K562 (cell line): Measurements from ENCODE around the gene PPP1R13L. TPM values are rescaled to one million over a fixed set of nuclear protein-coding genes. Genes with fewer than 3 reads are reported as not detected.

Source experiments
- ATAC-seq: fragments of 200-7000 bp; cut with Tn5 transposase; 3 replicates; pipeline ENCODE4 v1.9.1; 2020; ENCODE audit warnings: moderate library complexity
- BruUV-seq: library from RNA; stranded (reverse); fragments of 400-500 nt; replicated peaks from 2 replicates; lab custom pipeline; 2021; lab: Mats Ljungman, UMichigan
- CTCF ChIA-PET: fragments of 300-600 bp; formaldehyde crosslinking; extraction: SDS; loops from one replicate; lab custom pipeline; 2021; ENCODE audit warnings: low intra/inter-chr PET ratio; lab: Yijun Ruan, JAX
- POLR2A ChIA-PET: fragments of 300-600, 350-650 bp; sonication (Branson Sonifier 250); formaldehyde crosslinking; extraction: SDS; loops from one replicate; lab custom pipeline; 2021; ENCODE audit warnings: antibody characterized with exemption, inconsistent platforms; lab: Yijun Ruan, JAX
- DNase-seq, 4 experiments: peaks; one replicate each; pipeline versions ENCODE4 v3.0.0 to v3.0.0-alpha.2; 2011 to 2018; ENCODE audit warnings: low spot score in 3 of 4, mixed read lengths in 3 of 4; ENCODE audit errors: extremely low read depth in 1 of 4
- FAIRE-seq: peaks from 2 replicates; lab custom pipeline; 2011; peaks lifted over from hg19 to GRCh38; lab: Jason Lieb, UNC
- H2AFZ ChIP-seq: 2 replicates; pipeline ENCODE4 v1.6.0; 2011; ENCODE audit warnings: low read depth, low read length, control low read depth, inconsistent platforms
- H3K27ac ChIP-seq: fragments of 200-600 bp; 3 replicates; pipeline ENCODE4 v1.8.0; 2011; ENCODE audit warnings: low read depth, mild to moderate bottlenecking, control low read depth, inconsistent platforms, low read length, moderate library complexity, mixed read lengths; ENCODE audit errors: extremely low read depth
- H3K27me3 ChIP-seq, 2 experiments: fragments of 300-600 bp in 1 of 2; 2 replicates in 1 of 2; 3 replicates in 1 of 2; pipeline versions ENCODE4 v1.6.0 to v1.8.0; 2011; ENCODE audit warnings: inconsistent platforms in 2 of 2, low read length in 2 of 2, mild to moderate bottlenecking in 1 of 2, mixed read lengths in 1 of 2, moderate library complexity in 1 of 2; ENCODE audit not compliant: control insufficient read depth in 2 of 2, insufficient read depth in 2 of 2
- H3K36me3 ChIP-seq: fragments of 300-600 bp; 3 replicates; pipeline ENCODE4 v1.8.0; 2011; ENCODE audit warnings: mild to moderate bottlenecking, low read length, inconsistent platforms; ENCODE audit not compliant: control insufficient read depth, insufficient read depth
- H3K4me1 ChIP-seq, 2 experiments: fragments of 200-600 bp in 1 of 2; replicated peaks in 1 of 2; 2 replicates in 1 of 2; 3 replicates in 1 of 2; pipeline versions ENCODE4 v1.5.1 to v1.8.0; 2011; ENCODE audit warnings: inconsistent platforms in 2 of 2, low read length in 2 of 2, mild to moderate bottlenecking in 1 of 2, mixed read lengths in 1 of 2, moderate library complexity in 1 of 2; ENCODE audit not compliant: control insufficient read depth in 2 of 2, insufficient read depth in 2 of 2
- H3K4me2 ChIP-seq: 2 replicates; pipeline ENCODE4 v1.6.1; 2011; ENCODE audit warnings: low read length, control low read depth, inconsistent platforms, mixed read lengths; ENCODE audit not compliant: insufficient read depth
- H3K4me3 ChIP-seq: fragments of 200-600 bp; sonication (generic), shearing (Covaris generic); 2 replicates; pipeline ENCODE4 v1.5.1; 2016; ENCODE audit warnings: control low read depth, inconsistent platforms
- H3K79me2 ChIP-seq: fragments of 200-600 bp; 3 replicates; pipeline ENCODE4 v1.8.0; 2011; ENCODE audit warnings: low read length, inconsistent platforms; ENCODE audit not compliant: control insufficient read depth, insufficient read depth
- H3K9ac ChIP-seq, 2 experiments: 2 replicates each; pipeline versions ENCODE4 v1.6.0 to v1.6.1; 2011; ENCODE audit warnings: low read depth in 2 of 2, low read length in 2 of 2, control low read depth in 1 of 2, inconsistent platforms in 1 of 2, mild to moderate bottlenecking in 1 of 2, mixed read lengths in 1 of 2; ENCODE audit not compliant: insufficient read depth in 1 of 2
- H3K9me1 ChIP-seq: one replicate; pipeline ENCODE4 v1.6.0; 2011; ENCODE audit warnings: inconsistent platforms, mild to moderate bottlenecking, low read length, moderate library complexity; ENCODE audit not compliant: control insufficient read depth, insufficient read depth
- H3K9me3 ChIP-seq: replicated peaks from 2 replicates; pipeline ENCODE4 v1.5.1; 2011; ENCODE audit warnings: low read depth, low read length, inconsistent platforms; ENCODE audit not compliant: control insufficient read depth, insufficient read depth
- H4K20me1 ChIP-seq: replicated peaks from 2 replicates; pipeline ENCODE4 v1.6.1; 2011; ENCODE audit warnings: low read length, inconsistent platforms, mixed read lengths; ENCODE audit not compliant: control insufficient read depth, insufficient read depth
- CEBPZ ChIP-seq: fragments of 150-350 bp; IDR thresholded peaks from 2 replicates; pipeline ENCODE4 v1.6.1; 2014; ENCODE audit warnings: low read depth, mild to moderate bottlenecking, low read length, borderline replicate concordance
- ETV1 ChIP-seq: fragments of 450-650 bp; conservative IDR thresholded peaks from 2 replicates; pipeline ENCODE4 v1.6.1; 2016; ENCODE audit warnings: missing genetic modification characterization, control low read depth, low read depth, missing compliant biosample characterization
- GMEB1 ChIP-seq: fragments of 250-450 bp; sonication (Bioruptor Pico); IDR thresholded peaks from 2 replicates; pipeline ENCODE4 v1.4.0; 2020; ENCODE audit warnings: mild to moderate bottlenecking
- IFI16 ChIP-seq: fragments of 250-450 bp; sonication (Bioruptor Pico); IDR thresholded peaks from 2 replicates; pipeline ENCODE4 v2.1.2; 2022; ENCODE audit warnings: mild to moderate bottlenecking, inconsistent platforms
- JUND ChIP-seq, 2 experiments: IDR thresholded peaks; 2 replicates in 1 of 2; 3 replicates in 1 of 2; pipeline ENCODE4 v1.6.1; 2011; ENCODE audit warnings: borderline replicate concordance in 2 of 2, low read depth in 2 of 2, low read length in 2 of 2, improper control_type of control experiment in 1 of 2, missing biosample characterization in 1 of 2, missing genetic modification characterization in 1 of 2, missing genetic modification reagents in 1 of 2
- NFIX ChIP-seq: fragments of 250-450 bp; sonication (Bioruptor Pico); IDR thresholded peaks from 2 replicates; pipeline ENCODE4 v1.4.0; 2020; ENCODE audit warnings: low read depth, mild to moderate bottlenecking, moderate library complexity
- SAP30 ChIP-seq: fragments of 200-600 bp; sonication (generic); IDR thresholded peaks from 2 replicates; pipeline ENCODE4 v1.6.1; 2012; ENCODE audit warnings: borderline replicate concordance, low read depth, mild to moderate bottlenecking, moderate library complexity, low read length, control low read depth, inconsistent platforms; ENCODE audit not compliant: insufficient read depth, poor library complexity, severe bottlenecking
- SMARCA4 ChIP-seq: fragments of 450-650 bp; IDR thresholded peaks from 2 replicates; pipeline ENCODE4 v1.6.1; 2016
- VEZF1 ChIP-seq: fragments of 200-800 bp; sonication (Bioruptor generic); IDR thresholded peaks from 2 replicates; pipeline ENCODE4 v1.6.1; 2017; ENCODE audit warnings: missing genetic modification characterization, missing compliant biosample characterization
- ZBTB8A ChIP-seq: fragments of 450-650 bp; IDR thresholded peaks from 2 replicates; pipeline ENCODE4 v1.6.1; 2018; ENCODE audit warnings: mild to moderate bottlenecking, moderate library complexity; ENCODE audit not compliant: partially characterized antibody
- ZNF12 ChIP-seq: sonication (generic); formaldehyde crosslinking; IDR thresholded peaks from 2 replicates; pipeline ENCODE4 v1.4.0; 2020; ENCODE audit warnings: mild to moderate bottlenecking, missing genetic modification reagents
- ZNF444 ChIP-seq: fragments of 250-450 bp; sonication (Bioruptor Pico); IDR thresholded peaks from 2 replicates; pipeline ENCODE4 v1.4.0; 2020; ENCODE audit warnings: mild to moderate bottlenecking, moderate library complexity
- WGBS: fragments of 100-300 bp; shearing (Covaris generic); methylation state at CpG from one replicate; pipeline ENCODE4 v1.1.6; 2016; ENCODE audit warnings: low coverage, mixed read lengths; ENCODE audit not compliant: insufficient coverage; ENCODE audit errors: missing lambda C conversion rate; 5-methylcytosine and 5-hydroxymethylcytosine counted together
- in situ Hi-C: fragments of 300-500 bp; cut with MboI; formaldehyde crosslinking; loops from 4 replicates; pipeline ENCODE4 v1.15.0; 2018; ENCODE audit warnings: inconsistent platforms, mixed read lengths
- intact Hi-C: fragments of 100-400 bp; cut with micrococcal nuclease; formaldehyde crosslinking; loops from 2 replicates; pipeline ENCODE4 v1.14.2; 2022
- polyA plus RNA-seq, 8 experiments: library from polyadenylated mRNA; depleted of rRNA in 4 of 8; stranded (reverse) in 5 of 8; unstranded in 3 of 8; fragments of >200 nt; fragmentation: Nextera tagmentation in 2 of 8; fragmentation: Illumina TruSeq in 1 of 8; extraction: Ambion mirVana in 2 of 8; extraction: Trizol in 1 of 8; gene quantifications; 2 replicates each; pipeline versions ENCODE4 v1.2.1 to v1.2.3, GENCODE V29; 2011 to 2014; ENCODE audit warnings: inconsistent platforms in 1 of 8, missing spikeins in 1 of 8
- total RNA-seq, 7 experiments: library from RNA; depleted of rRNA in 6 of 7; stranded (reverse); fragments of >200 nt in 6 of 7; fragmentation: Illumina TruSeq in 2 of 7; extraction: Trizol in 2 of 7; gene quantifications; 2 replicates each; pipeline versions ENCODE4 v1.2.1 to v1.2.3, GENCODE V29; 2011 to 2021; ENCODE audit warnings: low replicate concordance in 1 of 7

Gene PPP1R13L
- total and polyA plus RNA-seq, 9 of the 15 experiments (the other 6 are each of a cell fraction or from before 2014, with no cell fraction given), result 0.32 to 6.7 (median 2.0) TPM

- TF ChIP-seq SAP30 (peak; percentile 57), ZBTB8A (no peak), SMARCA4 (peak; percentile 82)
Observed at GRCh38 chr19:45442778-45443461, 38.1 kb upstream of the PPP1R13L start (continued).

DNA sequence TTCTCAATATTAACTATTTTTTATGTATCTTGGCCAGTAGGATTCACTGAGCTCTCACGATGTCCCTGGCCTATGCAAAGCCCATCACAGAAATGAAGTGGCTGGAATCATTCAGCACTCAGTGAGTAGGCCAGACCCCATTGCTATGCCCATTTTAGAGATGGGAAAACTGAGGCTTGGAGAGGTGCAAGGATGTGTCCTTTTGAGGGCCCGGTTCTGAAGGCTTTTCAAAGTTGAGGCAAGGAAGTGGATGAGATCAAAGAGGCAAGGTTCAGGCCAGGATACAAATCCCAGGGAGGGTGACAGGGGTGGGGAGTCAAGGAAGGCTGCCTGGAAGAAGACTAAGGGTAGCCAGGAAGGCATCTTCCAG is 37.5 kb upstream of the PPP1R13L start:
- H3K36me3 ChIP-seq, result no peaks in the 10 kb centered on the region
- ChIA-PET POLR2A (interaction anchor here (3.6 kb wide), 1 partner anchor 26 kb away, joined by 51 read pairs; the partner anchor contains the start of gene FOSB), CTCF (interaction anchor here (0.7 to 6.4 kb wide), 2 partner anchors 32 to 36 kb away, joined by 3 to 179 read pairs; no protein-coding TSS in a partner anchor)
- H3K9me1 ChIP-seq, result no peaks in the 10 kb centered on the region
- no peaks in the 10 kb centered on the region for H3K79me2 ChIP-seq
- no peak for ATAC-seq
- H3K27me3 ChIP-seq, result no peaks in the 10 kb centered on the region
- BruUV-seq, result no TSS peak
- H3K9me3 ChIP-seq, result no peaks in the 10 kb centered on the region
- WGBS, result 37% methylated on average over 2 of the region's 2 CpGs
- H3K27ac ChIP-seq, result peak overlapping the region; percentile 92
- H3K4me2 ChIP-seq, result peak overlapping the region; percentile 90
- no peak for DNase-seq
- intact Hi-C loops (loop anchor here (5.0 kb wide), 1 partner anchor 200 kb away; no protein-coding TSS in a partner anchor), in situ Hi-C loops (loop anchor here (5.0 kb wide), 1 partner anchor 35 kb away; no protein-coding TSS in a partner anchor)
- peak overlapping the region in 1 of 2 experiments; percentile 17; a peak in 1 of 4 replicates for H3K9ac ChIP-seq
- H2AFZ ChIP-seq, result no peak overlapping the region
- FAIRE-seq, result no peak
- peaks cover 38 to 56% of the 10 kb centered on the region in 2 experiments for H3K4me1 ChIP-seq
- H3K4me3 ChIP-seq, result no peak overlapping the region; the same call in 1 of the 2 replicates
- H4K20me1 ChIP-seq, result 0 out of 2 replicates have a peak, but pooled peaks cover 4% of the 10 kb centered on the region
- no peak for TF ChIP-seq IFI16 (CRISPR knock-in tag)
- no peak for TF ChIP-seq NFIX (CRISPR knock-in tag)
- no peak for TF ChIP-seq GMEB1 (CRISPR knock-in tag)
- no peak for TF ChIP-seq VEZF1 (CRISPR knock-in tag)
- no peak for TF ChIP-seq JUND (IDR thresholded peaks at IDR 0.05; ENCODE audit: borderline replicate concordance, low read depth, low read length)
- TF ChIP-seq JUND (tag; IDR thresholded peaks at IDR 0.05; ENCODE audit: borderline replicate concordance, low read depth, low read length), result no peak
- TF ChIP-seq ZNF444 (CRISPR knock-in tag), result no peak
- no peak for TF ChIP-seq ZNF12 (CRISPR knock-in tag)
- TF ChIP-seq ETV1 (tag), result 0 out of 2 replicates have a peak, but pooled peaks have one; percentile 26
- no peak for TF ChIP-seq CEBPZ
